ENCODE measurements around the gene OR2AJ1.

Gene OR2AJ1

DNA sequence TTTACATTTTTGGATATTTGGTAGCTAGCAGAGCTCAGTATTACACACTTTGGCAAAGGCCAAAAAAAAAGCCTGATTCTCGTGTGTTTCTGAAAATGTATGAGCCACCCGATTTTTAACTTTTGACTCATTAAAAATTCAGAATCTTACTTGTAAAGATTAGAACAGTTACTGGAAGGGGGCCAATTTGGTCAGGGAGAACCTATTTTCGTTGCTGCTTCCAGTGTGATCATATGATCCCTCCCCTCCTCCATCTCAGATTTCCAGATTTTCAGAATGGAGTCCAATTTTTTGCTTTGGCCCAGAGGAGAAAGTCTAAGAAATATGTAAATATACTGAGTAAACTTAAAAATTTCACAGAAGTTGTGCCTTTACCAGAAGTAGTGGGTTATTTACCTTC, 37.1 kb downstream of the OR2AJ1 start:
- no peak for DNase-seq (ENCODE audit: low read depth in 2 of 2)

- no peak for DNase-seq (ENCODE audit: low read depth in 2 of 2)
These were observed 38.4 kb downstream of the OR2AJ1 start for GRCh38 chr1:247962911-247963588.

- DNase-seq (ENCODE audit: low read depth in 2 of 2): no peak
These were observed 40.2 kb downstream of the OR2AJ1 start, which contains the start of gene OR2AK2 for GRCh38 chr1:247964933-247965332. TSS of gene OR2AK2 (plus strand) at chr1:247965233. CDS start at chr1:247965377, 144 bp downstream.

DNA sequence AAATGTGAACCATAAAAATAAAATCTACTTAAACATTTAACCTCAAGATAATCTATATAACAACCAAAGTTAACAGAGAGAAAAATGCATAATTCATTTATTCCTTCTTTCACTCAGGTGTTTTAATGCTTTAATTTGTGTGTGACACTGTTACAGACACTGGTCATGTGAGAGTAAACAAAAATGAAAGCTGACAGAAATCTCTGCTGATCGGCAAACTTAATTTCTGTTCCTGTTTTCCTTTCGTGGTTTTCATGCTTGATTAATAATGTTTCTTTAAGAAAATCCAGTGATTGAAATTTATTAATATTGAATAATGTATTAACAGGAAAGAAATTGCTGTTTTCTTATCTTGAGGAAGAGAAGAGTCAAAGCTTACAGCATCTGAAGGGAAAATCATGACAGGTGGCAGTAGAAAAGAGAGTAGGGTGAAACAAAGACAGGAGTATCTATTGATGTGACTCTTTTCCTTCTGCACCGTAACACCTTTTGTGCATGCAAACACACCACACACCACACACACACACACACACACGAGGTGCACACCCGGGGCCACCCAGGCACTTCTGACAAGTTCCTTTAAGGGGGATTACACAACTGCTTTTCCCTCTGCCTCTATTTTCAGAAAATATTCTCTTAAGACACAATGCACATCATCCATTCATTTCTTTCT, 42.0 kb downstream of the OR2AJ1 start:
- DNase-seq (ENCODE audit: low read depth in 2 of 2): no peak
